Measurements from ENCODE around the gene LIPE.

LIPE gene

DNA sequence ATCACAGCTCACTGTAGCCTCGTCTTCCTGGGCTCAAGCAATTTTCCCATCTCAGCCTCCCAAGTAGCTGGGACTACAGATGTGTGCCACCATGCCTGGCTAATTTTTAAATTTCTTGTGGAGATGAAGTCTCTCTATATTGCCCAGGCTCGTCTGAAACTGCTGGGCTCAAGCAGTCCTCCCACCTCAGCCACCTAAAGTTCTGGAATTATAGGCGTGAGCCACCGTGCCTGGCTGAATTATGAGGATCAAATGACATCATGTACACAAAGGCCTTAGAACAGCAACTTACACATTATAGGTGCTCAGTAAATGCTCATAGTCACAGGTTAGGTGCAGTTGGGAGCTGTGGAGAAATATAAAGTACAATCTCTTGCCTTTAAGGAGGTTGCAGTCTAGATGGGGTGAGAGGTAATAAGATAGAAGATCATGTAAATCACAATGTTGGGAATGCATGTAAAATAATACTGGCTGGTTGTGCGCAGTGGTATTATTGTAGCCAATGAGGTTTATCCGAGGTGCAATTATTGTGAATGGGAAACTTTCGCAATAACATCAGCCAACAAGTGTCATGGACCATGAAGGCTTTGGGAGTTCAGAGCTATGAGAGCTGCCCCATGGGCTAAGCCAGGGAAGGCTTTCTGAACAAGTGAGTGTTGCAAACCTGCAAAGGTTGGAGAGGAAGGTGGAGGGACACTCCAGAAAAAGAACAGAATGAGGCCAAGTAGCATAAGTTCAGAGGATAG is 45.4 kb upstream of the LIPE start:
- Histone ChIP-seq H3K4me1 (no peaks in the 10 kb centered on the region), H3K36me3 (ENCODE audit: control insufficient read depth, insufficient read depth, low read length) (no peaks in the 10 kb centered on the region), H3K9ac (no peak overlapping the region), H3K27me3 (ENCODE audit: control insufficient read depth, insufficient read depth, low read length) (no peaks in the 10 kb centered on the region), H3K79me2 (no peaks in the 10 kb centered on the region), H3K4me3 (ENCODE audit: low read depth, low read length) (no peak overlapping the region), H2AFZ (no peak overlapping the region), H3K4me2 (ENCODE audit: low read length) (no peak overlapping the region), H3K9me3 (ENCODE audit: control insufficient read depth, low read length) (no peaks in the 10 kb centered on the region), H3K27ac (no peak overlapping the region)
- TF ChIP-seq, protein P1, sequence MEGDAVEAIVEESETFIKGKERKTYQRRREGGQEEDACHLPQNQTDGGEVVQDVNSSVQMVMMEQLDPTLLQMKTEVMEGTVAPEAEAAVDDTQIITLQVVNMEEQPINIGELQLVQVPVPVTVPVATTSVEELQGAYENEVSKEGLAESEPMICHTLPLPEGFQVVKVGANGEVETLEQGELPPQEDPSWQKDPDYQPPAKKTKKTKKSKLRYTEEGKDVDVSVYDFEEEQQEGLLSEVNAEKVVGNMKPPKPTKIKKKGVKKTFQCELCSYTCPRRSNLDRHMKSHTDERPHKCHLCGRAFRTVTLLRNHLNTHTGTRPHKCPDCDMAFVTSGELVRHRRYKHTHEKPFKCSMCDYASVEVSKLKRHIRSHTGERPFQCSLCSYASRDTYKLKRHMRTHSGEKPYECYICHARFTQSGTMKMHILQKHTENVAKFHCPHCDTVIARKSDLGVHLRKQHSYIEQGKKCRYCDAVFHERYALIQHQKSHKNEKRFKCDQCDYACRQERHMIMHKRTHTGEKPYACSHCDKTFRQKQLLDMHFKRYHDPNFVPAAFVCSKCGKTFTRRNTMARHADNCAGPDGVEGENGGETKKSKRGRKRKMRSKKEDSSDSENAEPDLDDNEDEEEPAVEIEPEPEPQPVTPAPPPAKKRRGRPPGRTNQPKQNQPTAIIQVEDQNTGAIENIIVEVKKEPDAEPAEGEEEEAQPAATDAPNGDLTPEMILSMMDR (IDR thresholded peaks at IDR 0.05): no peak

DNA sequence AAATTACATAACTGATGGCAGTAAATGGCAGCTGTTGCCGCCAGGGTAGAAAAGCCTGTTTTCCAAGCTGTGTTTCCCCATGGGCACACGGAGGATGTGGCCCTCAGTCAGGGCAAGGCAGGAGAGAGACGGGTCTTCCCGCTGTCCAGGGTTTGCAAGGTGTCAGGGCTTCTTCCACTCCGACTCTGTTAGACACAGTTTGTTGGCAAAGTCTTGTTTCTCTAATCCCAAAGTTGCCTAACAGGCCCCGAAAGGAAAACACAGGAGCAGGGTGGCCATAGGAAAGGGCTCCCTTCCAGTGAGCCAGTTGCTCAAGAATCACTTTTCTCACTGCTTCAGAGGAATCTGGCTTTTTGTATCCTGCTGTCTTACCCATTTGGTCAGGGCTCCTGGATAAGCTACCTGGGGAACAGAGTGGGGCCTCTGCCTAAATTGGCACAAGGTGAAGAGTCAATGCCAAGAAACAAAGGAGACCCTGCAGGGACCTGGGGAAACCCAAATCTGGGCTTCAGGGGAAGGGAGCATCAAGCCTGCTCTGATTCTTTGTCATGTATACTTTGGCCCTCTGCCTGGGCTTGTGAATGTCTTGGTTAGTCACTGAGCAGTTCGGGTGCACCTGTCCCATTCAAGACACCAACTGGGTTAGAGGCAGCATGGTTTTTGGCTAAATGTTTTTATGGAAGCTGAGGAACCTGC is 44.5 kb upstream of the LIPE start:
- H2AFZ ChIP-seq: no peak overlapping the region
- no peaks in the 10 kb centered on the region for H3K36me3 ChIP-seq (ENCODE audit: control insufficient read depth, insufficient read depth, low read length)
- H3K4me3 ChIP-seq (ENCODE audit: low read depth, low read length): no peak overlapping the region
- no peaks in the 10 kb centered on the region for H3K27me3 ChIP-seq (ENCODE audit: control insufficient read depth, insufficient read depth, low read length)
- H3K4me2 ChIP-seq (ENCODE audit: low read length): no peak overlapping the region
- H3K79me2 ChIP-seq: no peaks in the 10 kb centered on the region
- H3K4me1 ChIP-seq: no peaks in the 10 kb centered on the region
- no peak overlapping the region for H3K27ac ChIP-seq
- no peaks in the 10 kb centered on the region for H3K9me3 ChIP-seq (ENCODE audit: control insufficient read depth, low read length)
- no peak overlapping the region for H3K9ac ChIP-seq
- TF ChIP-seq, protein P1 (IDR thresholded peaks at IDR 0.05): no peak

DNA sequence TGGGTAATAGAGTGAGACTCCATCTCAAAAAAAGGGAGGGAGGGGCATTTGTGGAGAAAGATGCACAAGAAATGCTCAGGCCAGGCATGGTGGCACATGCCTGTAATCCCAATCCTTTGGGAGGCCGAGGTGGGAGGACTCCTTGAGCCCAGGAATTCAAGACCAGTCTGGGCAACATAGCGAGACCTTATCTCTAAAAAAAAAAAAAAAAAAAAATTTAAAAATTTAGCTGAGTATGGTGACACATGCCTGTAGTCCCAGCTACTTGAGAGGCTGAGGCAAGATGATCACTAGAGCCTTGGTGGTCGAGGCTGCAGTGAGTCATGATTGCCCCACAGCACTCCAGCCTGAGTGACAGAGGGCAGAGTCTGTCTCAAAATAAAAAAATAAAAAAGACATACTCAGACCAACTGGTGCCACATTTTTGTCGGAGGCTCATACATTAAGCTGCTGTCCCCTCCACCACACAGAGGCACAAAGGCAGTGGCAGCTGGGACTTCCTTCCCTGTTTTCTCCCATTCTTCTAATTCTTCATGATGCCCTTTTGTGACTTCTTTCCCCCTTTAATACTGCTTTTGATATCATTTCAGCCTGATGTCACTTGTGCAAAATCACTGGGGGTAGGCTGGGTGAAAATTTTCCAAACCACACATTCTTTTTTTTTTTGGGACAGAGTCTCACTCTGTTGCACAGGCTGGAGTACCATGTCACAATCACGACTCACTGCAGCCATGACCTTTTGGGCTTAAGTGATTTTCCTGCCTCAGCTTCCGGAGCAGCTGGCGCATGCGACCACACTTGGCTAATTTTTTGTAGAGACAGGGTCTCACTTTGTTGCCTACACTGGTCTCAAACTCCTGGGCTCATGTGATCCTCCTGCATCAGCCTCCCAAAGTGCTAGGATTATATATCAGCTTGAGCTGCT is 42.4 kb upstream of the LIPE start:
- H3K27me3 ChIP-seq (ENCODE audit: control insufficient read depth, insufficient read depth, low read length): no peaks in the 10 kb centered on the region
- H3K9me3 ChIP-seq (ENCODE audit: control insufficient read depth, low read length): no peaks in the 10 kb centered on the region
- no peak overlapping the region for H3K27ac ChIP-seq
- H3K4me1 ChIP-seq: no peaks in the 10 kb centered on the region
- H3K4me2 ChIP-seq (ENCODE audit: low read length): no peak overlapping the region
- TF ChIP-seq, protein P1 (IDR thresholded peaks at IDR 0.05): no peak
- no peaks in the 10 kb centered on the region for H3K36me3 ChIP-seq (ENCODE audit: control insufficient read depth, insufficient read depth, low read length)
- H3K4me3 ChIP-seq (ENCODE audit: low read depth, low read length): no peak overlapping the region
- H3K9ac ChIP-seq: no peak overlapping the region
- H3K79me2 ChIP-seq: no peaks in the 10 kb centered on the region
- no peak overlapping the region for H2AFZ ChIP-seq

DNA sequence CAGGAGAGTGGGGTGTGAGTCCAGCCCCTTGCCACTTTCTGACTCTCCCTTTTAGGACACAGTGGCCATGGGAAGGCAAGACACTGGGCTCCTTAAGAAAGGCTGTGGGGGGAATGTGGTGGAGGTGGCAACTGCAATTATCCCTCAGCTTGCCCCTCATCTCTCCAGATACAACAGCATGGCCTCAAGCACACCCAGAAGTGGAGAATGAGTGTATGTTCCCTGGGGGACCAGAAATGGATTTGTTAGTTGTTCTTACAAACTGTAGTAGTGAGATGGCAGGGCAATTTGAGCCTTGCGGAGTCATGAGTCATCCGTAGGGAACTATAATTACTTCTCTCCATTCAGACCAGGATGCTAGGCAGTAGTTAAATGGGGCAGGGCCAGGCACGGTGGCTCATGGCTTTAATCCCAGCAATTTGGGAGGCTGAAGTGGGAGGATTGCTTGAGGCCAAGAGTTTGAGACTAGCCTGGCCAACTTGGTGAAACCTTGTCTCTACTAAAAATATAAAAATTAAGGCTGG is 41.1 kb upstream of the LIPE start:
- Histone ChIP-seq H3K36me3 (ENCODE audit: control insufficient read depth, insufficient read depth, low read length) (no peaks in the 10 kb centered on the region), H2AFZ (no peak overlapping the region), H3K4me2 (ENCODE audit: low read length) (no peak overlapping the region), H3K27ac (no peak overlapping the region), H3K4me1 (no peaks in the 10 kb centered on the region), H3K79me2 (no peaks in the 10 kb centered on the region), H3K9me3 (ENCODE audit: control insufficient read depth, low read length) (no peaks in the 10 kb centered on the region), H3K27me3 (ENCODE audit: control insufficient read depth, insufficient read depth, low read length) (no peaks in the 10 kb centered on the region), H3K9ac (no peak overlapping the region), H3K4me3 (ENCODE audit: low read depth, low read length) (no peak overlapping the region)
- TF ChIP-seq, protein P1 (IDR thresholded peaks at IDR 0.05): no peak
